ENCODE results near the gene CCDC6. TPM values are rescaled to one million over a fixed set of nuclear protein-coding genes. Genes with fewer than 3 reads are reported as not detected.
A peak's percentile ranks its signal among the peaks of the same experiment; 100 is the strongest.
"Not testable (repeated sequence)": the region's sequence is repeated elsewhere in the genome, so short reads cannot be mapped to it uniquely, and the experiment has no call there.

CCDC6 gene
- total RNA-seq, 1 experiment from 2014 or later = 22.0 TPM

GRCh38 chr10:59808896-59809643 is 97.3 kb downstream of the CCDC6 start:
- no peaks in the 10 kb centered on the region for H3K27me3 ChIP-seq (ENCODE audit: control insufficient read depth, insufficient read depth, low read length)
- no peak for DNase-seq
- no peak overlapping the region for H3K4me3 ChIP-seq (ENCODE audit: insufficient read depth, low read depth, low read length)
- peaks cover 15% of the 10 kb centered on the region for H3K36me3 ChIP-seq (replicated peaks; ENCODE audit: control insufficient read depth, insufficient read depth, low read length)

GRCh38 chr10:59807629-59808620 is 98.4 kb downstream of the CCDC6 start:
- DNase-seq = no peak
- Histone ChIP-seq H3K4me3 (ENCODE audit: insufficient read depth, low read depth, low read length) (no peak overlapping the region), H3K27me3 (ENCODE audit: control insufficient read depth, insufficient read depth, low read length) (no peaks in the 10 kb centered on the region), H3K36me3 (replicated peaks; ENCODE audit: control insufficient read depth, insufficient read depth, low read length) (peaks cover 19% of the 10 kb centered on the region)

- peaks cover 13% of the 10 kb centered on the region for H3K36me3 ChIP-seq (replicated peaks; ENCODE audit: control insufficient read depth, insufficient read depth, low read length)
- DNase-seq = peak; percentile 25
- no peak overlapping the region for H3K4me3 ChIP-seq (ENCODE audit: insufficient read depth, low read depth, low read length)
- H3K27me3 ChIP-seq (ENCODE audit: control insufficient read depth, insufficient read depth, low read length) = no peaks in the 10 kb centered on the region
Observed at GRCh38 chr10:59805014-59805413, 101.3 kb downstream of the CCDC6 start.

GRCh38 chr10:59804220-59804619 is 102.1 kb downstream of the CCDC6 start:
- H3K4me3 ChIP-seq (ENCODE audit: insufficient read depth, low read depth, low read length) = no peak overlapping the region
- no peak for DNase-seq
- H3K36me3 ChIP-seq (replicated peaks; ENCODE audit: control insufficient read depth, insufficient read depth, low read length) = peaks cover 12% of the 10 kb centered on the region
- H3K27me3 ChIP-seq (ENCODE audit: control insufficient read depth, insufficient read depth, low read length) = no peaks in the 10 kb centered on the region

- no peaks in the 10 kb centered on the region for H3K27me3 ChIP-seq (ENCODE audit: control insufficient read depth, insufficient read depth, low read length)
- peaks cover 12% of the 10 kb centered on the region for H3K36me3 ChIP-seq (replicated peaks; ENCODE audit: control insufficient read depth, insufficient read depth, low read length)
- no peak overlapping the region for H3K4me3 ChIP-seq (ENCODE audit: insufficient read depth, low read depth, low read length)
- DNase-seq = no peak
Observed at GRCh38 chr10:59803714-59804113, 102.6 kb downstream of the CCDC6 start.

GRCh38 chr10:59801171-59801570 is 105.2 kb downstream of the CCDC6 start:
- Histone ChIP-seq H3K4me3 (ENCODE audit: insufficient read depth, low read depth, low read length) (no peak overlapping the region), H3K27me3 (ENCODE audit: control insufficient read depth, insufficient read depth, low read length) (no peaks in the 10 kb centered on the region), H3K36me3 (replicated peaks; ENCODE audit: control insufficient read depth, insufficient read depth, low read length) (peaks cover 12% of the 10 kb centered on the region)
- no peak for DNase-seq

- no peak overlapping the region for H3K4me3 ChIP-seq (ENCODE audit: insufficient read depth, low read depth, low read length)
Observed at GRCh38 chr10:59799421-59799820, 106.9 kb downstream of the CCDC6 start.

GRCh38 chr10:59793919-59794318 is 112.4 kb downstream of the CCDC6 start:
- Histone ChIP-seq H3K36me3 (replicated peaks; ENCODE audit: control insufficient read depth, insufficient read depth, low read length) (peaks cover 11% of the 10 kb centered on the region), H3K27me3 (ENCODE audit: control insufficient read depth, insufficient read depth, low read length) (no peaks in the 10 kb centered on the region), H3K4me3 (ENCODE audit: insufficient read depth, low read depth, low read length) (no peak overlapping the region)
- DNase-seq = no peak

More at GRCh38 chr10:59799421-59799820, 106.9 kb downstream of the CCDC6 start:
- DNase-seq = no peak
- no peaks in the 10 kb centered on the region for H3K27me3 ChIP-seq (ENCODE audit: control insufficient read depth, insufficient read depth, low read length)
- peaks cover 7% of the 10 kb centered on the region for H3K36me3 ChIP-seq (replicated peaks; ENCODE audit: control insufficient read depth, insufficient read depth, low read length)

GRCh38 chr10:59792812-59793211 is 113.5 kb downstream of the CCDC6 start:
- no peak overlapping the region for H3K4me3 ChIP-seq (ENCODE audit: insufficient read depth, low read depth, low read length)
- no peak for DNase-seq
- H3K27me3 ChIP-seq (ENCODE audit: control insufficient read depth, insufficient read depth, low read length) = no peaks in the 10 kb centered on the region
- peaks cover 10% of the 10 kb centered on the region for H3K36me3 ChIP-seq (replicated peaks; ENCODE audit: control insufficient read depth, insufficient read depth, low read length)

GRCh38 chr10:59791601-59792000 is 114.8 kb downstream of the CCDC6 start:
- DNase-seq = no peak
- Histone ChIP-seq H3K4me3 (ENCODE audit: insufficient read depth, low read depth, low read length) (no peak overlapping the region), H3K36me3 (replicated peaks; ENCODE audit: control insufficient read depth, insufficient read depth, low read length) (peaks cover 10% of the 10 kb centered on the region), H3K27me3 (ENCODE audit: control insufficient read depth, insufficient read depth, low read length) (no peaks in the 10 kb centered on the region)

GRCh38 chr10:59790080-59790479 is 116.3 kb downstream of the CCDC6 start:
- H3K27me3 ChIP-seq (ENCODE audit: control insufficient read depth, insufficient read depth, low read length); H3K36me3 ChIP-seq (replicated peaks; ENCODE audit: control insufficient read depth, insufficient read depth, low read length); H3K4me3 ChIP-seq (ENCODE audit: insufficient read depth, low read depth, low read length); DNase-seq: not testable (repeated sequence)

- DNase-seq; H3K27me3 ChIP-seq (ENCODE audit: control insufficient read depth, insufficient read depth, low read length); H3K4me3 ChIP-seq (ENCODE audit: insufficient read depth, low read depth, low read length); H3K36me3 ChIP-seq (replicated peaks; ENCODE audit: control insufficient read depth, insufficient read depth, low read length): not testable (repeated sequence)
Observed at GRCh38 chr10:59788914-59789313, 117.4 kb downstream of the CCDC6 start.

- not testable (repeated sequence) for DNase-seq; H3K27me3 ChIP-seq (ENCODE audit: control insufficient read depth, insufficient read depth, low read length); H3K36me3 ChIP-seq (replicated peaks; ENCODE audit: control insufficient read depth, insufficient read depth, low read length); H3K4me3 ChIP-seq (ENCODE audit: insufficient read depth, low read depth, low read length)
Observed at GRCh38 chr10:59787032-59787431, 119.3 kb downstream of the CCDC6 start.

GRCh38 chr10:59785476-59785875 is 120.9 kb downstream of the CCDC6 start:
- H3K4me3 ChIP-seq (ENCODE audit: insufficient read depth, low read depth, low read length); H3K36me3 ChIP-seq (replicated peaks; ENCODE audit: control insufficient read depth, insufficient read depth, low read length); H3K27me3 ChIP-seq (ENCODE audit: control insufficient read depth, insufficient read depth, low read length); DNase-seq: not testable (repeated sequence)

GRCh38 chr10:59781511-59781910 is 124.8 kb downstream of the CCDC6 start:
- H3K4me3 ChIP-seq (ENCODE audit: insufficient read depth, low read depth, low read length) = no peak overlapping the region
- no peaks in the 10 kb centered on the region for H3K36me3 ChIP-seq (replicated peaks; ENCODE audit: control insufficient read depth, insufficient read depth, low read length)
- no peak for DNase-seq
- no peaks in the 10 kb centered on the region for H3K27me3 ChIP-seq (ENCODE audit: control insufficient read depth, insufficient read depth, low read length)

Measured in H7 (cell line).